ENCODE measurements around the gene RGS9. TPM values are rescaled to one million over a fixed set of nuclear protein-coding genes. Genes with fewer than 3 reads are reported as not detected.

The RGS9 gene
- total RNA-seq, 2 experiments from 2014 or later, result 1.2 to 1.6 TPM

- Mint-ChIP-seq H3K27ac (no peak overlapping the region), H3K36me3 (ENCODE audit: low read depth) (no peaks in the 10 kb centered on the region), H3K27me3 (ENCODE audit: low read depth) (peaks cover 2% of the 10 kb centered on the region), H3K4me1 (ENCODE audit: low read depth) (peaks cover 23% of the 10 kb centered on the region), H3K4me3 (no peak overlapping the region), H3K9me3 (no peaks in the 10 kb centered on the region)
- intact Hi-C loops (cut with micrococcal nuclease), result no loop called here
- CTCF ChIA-PET, result interaction anchor here (1.6 kb wide), 1 partner anchor 56 kb away, joined by 5 read pairs; the partner anchor contains the start of gene RGS9
- no peak for DNase-seq
Measured at GRCh38 chr17:65193305-65193704, 56.1 kb downstream of the RGS9 start.

- Mint-ChIP-seq H3K9me3 (no peaks in the 10 kb centered on the region), H3K4me1 (ENCODE audit: low read depth) (peaks cover 23% of the 10 kb centered on the region), H3K27me3 (ENCODE audit: low read depth) (peaks cover 2% of the 10 kb centered on the region), H3K27ac (no peak overlapping the region), H3K36me3 (ENCODE audit: low read depth) (no peaks in the 10 kb centered on the region), H3K4me3 (no peak overlapping the region)
- CTCF ChIA-PET, result interaction anchor here (0.6 to 1.6 kb wide), 2 partner anchors 57 to 1317 kb away, joined by 3 to 5 read pairs; partner anchors contain the start of gene RGS9
- intact Hi-C loops (cut with micrococcal nuclease), result no loop called here
- no peak for DNase-seq
Measured at GRCh38 chr17:65193716-65194293, 56.6 kb downstream of the RGS9 start.

DNA sequence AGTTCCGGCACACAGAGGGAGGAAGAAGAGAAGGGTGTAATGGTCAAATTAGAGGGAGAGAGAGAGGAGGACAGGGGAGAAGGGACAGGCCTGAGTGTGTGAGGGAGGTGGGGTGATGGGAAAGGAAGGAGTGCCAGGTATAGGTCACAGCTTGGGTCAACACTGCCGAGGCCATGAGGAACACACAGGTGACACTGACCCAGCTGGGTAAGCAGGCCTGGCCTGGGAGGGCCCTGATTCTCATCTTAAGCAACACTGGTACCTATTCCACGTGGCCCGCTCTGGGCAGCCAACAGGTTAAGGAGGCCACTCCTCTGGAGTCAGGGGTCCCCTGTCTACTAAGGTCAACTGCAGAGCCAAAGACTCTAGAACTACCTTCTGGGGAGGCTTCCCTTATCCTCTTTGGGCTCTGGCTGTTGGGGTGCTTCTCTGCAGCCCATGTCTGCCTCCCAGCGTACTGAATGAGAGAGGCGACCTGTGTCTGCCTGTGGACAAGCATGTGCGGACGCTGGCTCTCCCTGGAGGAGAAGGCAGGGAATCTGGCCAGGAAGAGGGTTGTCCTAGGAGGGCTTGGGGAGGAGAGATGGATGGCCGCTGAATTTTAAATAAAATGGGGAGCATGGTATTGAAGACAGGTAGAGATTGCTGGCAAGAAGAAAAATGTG, 57.6 kb downstream of the RGS9 start:
- no peak overlapping the region for H3K27ac Mint-ChIP-seq
- H3K27me3 Mint-ChIP-seq (ENCODE audit: low read depth), result no peaks in the 10 kb centered on the region
- no peaks in the 10 kb centered on the region for H3K9me3 Mint-ChIP-seq
- CTCF ChIA-PET, result interaction anchor here (0.6 to 1.6 kb wide), 2 partner anchors 58 to 159 kb away, joined by 3 to 5 read pairs; partner anchors contain the start of gene RGS9
- H3K4me1 Mint-ChIP-seq (ENCODE audit: low read depth), result peaks cover 23% of the 10 kb centered on the region
- H3K4me3 Mint-ChIP-seq, result no peak overlapping the region
- intact Hi-C loops (cut with micrococcal nuclease), result loop anchor here (5.0 kb wide), 3 partner anchors 73 to 418 kb away; no protein-coding TSS in a partner anchor
- H3K36me3 Mint-ChIP-seq (ENCODE audit: low read depth), result no peaks in the 10 kb centered on the region
- DNase-seq, result no peak

GRCh38 chr17:65195716-65196115, 58.5 kb downstream of the RGS9 start:
- intact Hi-C loops (cut with micrococcal nuclease), result loop anchor here (5.0 kb wide), 3 partner anchors 73 to 418 kb away; no protein-coding TSS in a partner anchor
- H3K4me3 Mint-ChIP-seq, result no peak overlapping the region
- CTCF ChIA-PET, result interaction anchor here (0.6 kb wide), 1 partner anchor 160 kb away, joined by 3 read pairs; no protein-coding TSS in a partner anchor
- H3K9me3 Mint-ChIP-seq, result no peaks in the 10 kb centered on the region
- H3K27me3 Mint-ChIP-seq (ENCODE audit: low read depth), result no peaks in the 10 kb centered on the region
- DNase-seq, result no peak
- no peak overlapping the region for H3K27ac Mint-ChIP-seq
- H3K36me3 Mint-ChIP-seq (ENCODE audit: low read depth), result no peaks in the 10 kb centered on the region
- peaks cover 23% of the 10 kb centered on the region for H3K4me1 Mint-ChIP-seq (ENCODE audit: low read depth)

GRCh38 chr17:65196617-65197016, 59.4 kb downstream of the RGS9 start:
- Mint-ChIP-seq H3K36me3 (ENCODE audit: low read depth) (no peaks in the 10 kb centered on the region), H3K27ac (no peak overlapping the region), H3K27me3 (ENCODE audit: low read depth) (no peaks in the 10 kb centered on the region), H3K4me1 (ENCODE audit: low read depth) (peaks cover 17% of the 10 kb centered on the region), H3K9me3 (no peaks in the 10 kb centered on the region), H3K4me3 (no peak overlapping the region)
- CTCF ChIA-PET, result interaction anchor here (0.6 to 1.9 kb wide), 5 partner anchors 8 to 791 kb away, joined by 3 to 8 read pairs (median 5); no protein-coding TSS in a partner anchor
- no peak for DNase-seq
- intact Hi-C loops (cut with micrococcal nuclease), result loop anchor here (5.0 kb wide), 3 partner anchors 74 to 419 kb away; no protein-coding TSS in a partner anchor

DNA sequence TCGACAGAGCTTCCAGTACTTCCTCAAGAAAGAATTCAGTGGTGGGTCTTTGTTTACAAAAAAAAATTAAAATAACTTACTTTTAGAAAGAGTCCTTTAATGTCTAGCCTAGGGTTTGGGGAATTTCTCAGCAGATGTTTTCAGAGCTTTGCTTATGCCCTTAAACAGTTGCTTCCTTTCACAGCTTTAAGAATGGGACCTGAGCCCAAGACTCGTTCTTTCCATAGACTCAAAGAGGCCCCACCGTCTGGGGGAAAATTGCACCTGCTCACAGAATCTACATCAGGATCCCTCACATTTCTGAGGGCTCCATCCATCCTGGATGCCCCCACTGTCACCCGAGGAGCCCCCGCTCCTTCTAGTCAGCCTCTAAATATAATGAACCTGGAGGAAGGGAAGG, 60.0 kb downstream of the RGS9 start:
- peaks cover 11% of the 10 kb centered on the region for H3K4me1 Mint-ChIP-seq (ENCODE audit: low read depth)
- peak; percentile 12 for DNase-seq
- no peak overlapping the region for H3K4me3 Mint-ChIP-seq
- intact Hi-C loops (cut with micrococcal nuclease), result loop anchor here (5.0 kb wide), 3 partner anchors 75 to 420 kb away; no protein-coding TSS in a partner anchor
- H3K27me3 Mint-ChIP-seq (ENCODE audit: low read depth), result no peaks in the 10 kb centered on the region
- no peaks in the 10 kb centered on the region for H3K9me3 Mint-ChIP-seq
- CTCF ChIA-PET, result interaction anchor here (0.6 to 2.0 kb wide), 11 partner anchors 9 to 790 kb away, joined by 3 to 11 read pairs (median 6); partner anchors contain the start of gene RGS9
- no peak overlapping the region for H3K27ac Mint-ChIP-seq
- H3K36me3 Mint-ChIP-seq (ENCODE audit: low read depth), result no peaks in the 10 kb centered on the region

GRCh38 chr17:65198653-65199382, 61.6 kb downstream of the RGS9 start:
- Mint-ChIP-seq H3K36me3 (ENCODE audit: low read depth) (no peaks in the 10 kb centered on the region), H3K27ac (no peak overlapping the region), H3K27me3 (ENCODE audit: low read depth) (no peaks in the 10 kb centered on the region), H3K4me3 (no peak overlapping the region), H3K9me3 (no peaks in the 10 kb centered on the region), H3K4me1 (ENCODE audit: low read depth) (peaks cover 8% of the 10 kb centered on the region)
- CTCF ChIA-PET, result interaction anchor here (0.5 to 2.0 kb wide), 10 partner anchors 12 to 271 kb away, joined by 3 to 11 read pairs (median 6); partner anchors contain the start of gene RGS9
- no peak for DNase-seq
- intact Hi-C loops (cut with micrococcal nuclease), result loop anchor here (1.0 to 5.0 kb wide), 7 partner anchors 62 to 422 kb away; partner anchors contain the start of gene RGS9

DNA sequence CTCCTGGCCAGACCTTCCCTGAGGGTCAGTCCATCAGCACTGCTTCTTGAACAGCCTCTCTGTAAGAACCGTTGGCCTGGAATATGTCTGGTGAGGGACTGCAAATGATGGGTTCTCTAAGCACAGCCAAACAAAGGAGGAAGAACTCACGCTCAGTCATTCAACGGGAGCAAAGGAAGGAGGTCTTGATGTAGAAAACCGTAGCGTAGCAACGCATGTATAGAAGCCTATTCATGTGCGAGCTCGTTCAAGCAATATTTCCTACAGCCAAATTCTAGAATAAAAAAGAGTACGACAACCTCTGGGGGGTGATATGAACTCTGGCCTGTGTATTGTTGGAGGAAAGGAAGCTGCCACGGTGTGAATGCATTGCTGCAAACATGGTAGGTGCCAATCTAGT, 64.2 kb downstream of the RGS9 start:
- intact Hi-C loops (cut with micrococcal nuclease), result no loop called here
- Mint-ChIP-seq H3K27me3 (ENCODE audit: low read depth) (no peaks in the 10 kb centered on the region), H3K4me1 (ENCODE audit: low read depth) (peaks cover 8% of the 10 kb centered on the region), H3K36me3 (ENCODE audit: low read depth) (no peaks in the 10 kb centered on the region), H3K9me3 (no peaks in the 10 kb centered on the region), H3K27ac (no peak overlapping the region), H3K4me3 (no peak overlapping the region)
- no peak for DNase-seq
- CTCF ChIA-PET, result no interaction called here

- Mint-ChIP-seq H3K27me3 (ENCODE audit: low read depth) (no peaks in the 10 kb centered on the region), H3K4me1 (ENCODE audit: low read depth) (peaks cover 7% of the 10 kb centered on the region), H3K27ac (no peak overlapping the region), H3K9me3 (no peaks in the 10 kb centered on the region), H3K36me3 (ENCODE audit: low read depth) (no peaks in the 10 kb centered on the region), H3K4me3 (no peak overlapping the region)
- intact Hi-C loops (cut with micrococcal nuclease), result no loop called here
- CTCF ChIA-PET, result interaction anchor here (0.6 to 0.7 kb wide), 2 partner anchors 63 to 129 kb away, joined by 3 read pairs; no protein-coding TSS in a partner anchor
- DNase-seq, result no peak
Measured at GRCh38 chr17:65202844-65203571, 65.8 kb downstream of the RGS9 start.

GRCh38 chr17:65204001-65204400, 66.8 kb downstream of the RGS9 start:
- Mint-ChIP-seq H3K9me3 (no peaks in the 10 kb centered on the region), H3K4me1 (ENCODE audit: low read depth) (peaks cover 7% of the 10 kb centered on the region), H3K27ac (no peak overlapping the region), H3K36me3 (ENCODE audit: low read depth) (no peaks in the 10 kb centered on the region), H3K4me3 (no peak overlapping the region), H3K27me3 (ENCODE audit: low read depth) (no peaks in the 10 kb centered on the region)
- CTCF ChIA-PET, result no interaction called here
- no peak for DNase-seq
- intact Hi-C loops (cut with micrococcal nuclease), result no loop called here

- no peaks in the 10 kb centered on the region for H3K9me3 Mint-ChIP-seq
- no peak overlapping the region for H3K27ac Mint-ChIP-seq
- intact Hi-C loops (cut with micrococcal nuclease), result no loop called here
- CTCF ChIA-PET, result no interaction called here
- H3K4me3 Mint-ChIP-seq, result no peak overlapping the region
- no peaks in the 10 kb centered on the region for H3K27me3 Mint-ChIP-seq (ENCODE audit: low read depth)
- no peaks in the 10 kb centered on the region for H3K36me3 Mint-ChIP-seq (ENCODE audit: low read depth)
- no peak for DNase-seq
- H3K4me1 Mint-ChIP-seq (ENCODE audit: low read depth), result peaks cover 7% of the 10 kb centered on the region
Measured at GRCh38 chr17:65205655-65206054, 68.5 kb downstream of the RGS9 start.

Data from activated naive CD4-positive, alpha-beta T cell treated with anti-CD3 and anti-CD28 coated beads for 36 hours (primary cell).